H7 (cell line): Measurements from ENCODE around the gene PPFIA1. TPM values are rescaled to one million over a fixed set of nuclear protein-coding genes. Genes with fewer than 3 reads are reported as not detected.

Experiments used
- DNase-seq: peaks from one replicate; pipeline ENCODE4 v3.0.0; 2012
- H3K27me3 ChIP-seq: 2 replicates; pipeline ENCODE4 v1.6.0; 2011; ENCODE audit warnings: mild to moderate bottlenecking, low read length; ENCODE audit not compliant: control insufficient read depth, insufficient read depth
- H3K36me3 ChIP-seq: replicated peaks from 2 replicates; pipeline ENCODE4 v1.5.1; 2011; ENCODE audit warnings: low read length; ENCODE audit not compliant: control insufficient read depth, insufficient read depth
- H3K4me3 ChIP-seq: 2 replicates; pipeline ENCODE4 v1.5.1; 2011; ENCODE audit warnings: low read depth, mild to moderate bottlenecking, control low read depth, low read length, moderate library complexity; ENCODE audit not compliant: insufficient read depth
- total RNA-seq: library from RNA; depleted of rRNA; stranded (reverse); fragments of >200 nt; shearing (Covaris generic); gene quantifications from 2 replicates; pipeline ENCODE4 v1.2.3, GENCODE V29; 2014

The PPFIA1 gene
- total RNA-seq, 1 experiment from 2014 or later: 51.5 TPM

DNA sequence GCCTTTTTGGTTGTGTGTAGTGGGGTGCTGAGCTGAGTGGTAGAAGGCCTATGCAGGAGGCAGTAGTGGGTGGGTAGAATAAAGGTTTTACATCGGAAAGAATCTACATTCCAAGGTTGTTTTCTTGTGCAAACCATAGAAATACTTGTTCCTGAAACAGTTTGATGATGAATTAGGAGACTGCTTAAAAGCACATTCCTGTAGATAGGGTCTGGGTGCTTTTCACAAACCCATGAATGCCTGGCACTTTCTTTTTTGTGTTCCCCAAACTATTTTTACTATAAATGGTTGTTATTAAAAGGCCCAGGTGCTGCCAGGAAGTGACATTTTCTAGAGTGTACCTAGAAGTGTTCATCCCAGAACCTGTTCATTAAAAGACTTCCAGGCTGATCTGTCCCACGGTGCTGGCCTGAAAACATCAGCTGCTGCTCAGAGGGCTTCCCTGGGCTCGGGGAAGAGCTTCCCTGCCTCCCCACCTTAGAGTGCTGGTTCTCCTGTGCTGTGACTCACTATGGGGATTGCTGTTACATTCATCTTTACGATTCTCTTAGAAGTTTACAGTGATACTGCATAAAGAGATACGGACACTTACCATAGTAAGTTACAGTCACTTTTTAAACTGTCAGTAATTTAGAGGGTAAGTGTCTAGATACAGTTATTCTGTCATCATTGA lies 27.9 kb downstream of the PPFIA1 start:
- Histone ChIP-seq H3K27me3 (no peaks in the 10 kb centered on the region), H3K36me3 (peaks cover 4% of the 10 kb centered on the region), H3K4me3 (no peak overlapping the region)
- DNase-seq: no peak

- DNase-seq: no peak
- H3K36me3 ChIP-seq: peaks cover 4% of the 10 kb centered on the region
- H3K27me3 ChIP-seq: no peaks in the 10 kb centered on the region
- no peak overlapping the region for H3K4me3 ChIP-seq
These were observed 29.1 kb downstream of the PPFIA1 start for GRCh38 chr11:70299636-70300035.

GRCh38 chr11:70301191-70301590 lies 30.7 kb downstream of the PPFIA1 start:
- H3K4me3 ChIP-seq: no peak overlapping the region
- DNase-seq: no peak
- peaks cover 4% of the 10 kb centered on the region for H3K36me3 ChIP-seq
- H3K27me3 ChIP-seq: no peaks in the 10 kb centered on the region

- Histone ChIP-seq H3K36me3 (peaks cover 4% of the 10 kb centered on the region), H3K27me3 (no peaks in the 10 kb centered on the region), H3K4me3 (no peak overlapping the region)
- no peak for DNase-seq
These were observed 31.4 kb downstream of the PPFIA1 start for GRCh38 chr11:70301721-70302418.

DNA sequence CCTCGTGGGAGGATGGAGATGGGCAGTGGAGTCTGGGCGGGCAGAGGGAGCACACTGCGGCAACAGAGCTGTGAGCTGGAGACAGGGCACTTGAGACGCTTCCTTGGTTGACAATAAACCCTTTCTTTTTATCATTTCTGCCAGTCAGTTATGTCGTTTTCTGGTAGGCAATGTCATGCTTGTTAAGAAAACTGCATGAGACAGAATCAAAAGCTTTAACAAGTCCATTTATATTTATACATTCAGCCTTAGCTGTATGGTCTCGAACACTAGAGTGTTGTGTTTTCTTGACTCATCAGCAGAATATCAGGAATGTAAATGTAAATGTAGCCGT lies 31.9 kb downstream of the PPFIA1 start:
- no peaks in the 10 kb centered on the region for H3K27me3 ChIP-seq
- no peak overlapping the region for H3K4me3 ChIP-seq
- DNase-seq: no peak
- peaks cover 4% of the 10 kb centered on the region for H3K36me3 ChIP-seq

DNA sequence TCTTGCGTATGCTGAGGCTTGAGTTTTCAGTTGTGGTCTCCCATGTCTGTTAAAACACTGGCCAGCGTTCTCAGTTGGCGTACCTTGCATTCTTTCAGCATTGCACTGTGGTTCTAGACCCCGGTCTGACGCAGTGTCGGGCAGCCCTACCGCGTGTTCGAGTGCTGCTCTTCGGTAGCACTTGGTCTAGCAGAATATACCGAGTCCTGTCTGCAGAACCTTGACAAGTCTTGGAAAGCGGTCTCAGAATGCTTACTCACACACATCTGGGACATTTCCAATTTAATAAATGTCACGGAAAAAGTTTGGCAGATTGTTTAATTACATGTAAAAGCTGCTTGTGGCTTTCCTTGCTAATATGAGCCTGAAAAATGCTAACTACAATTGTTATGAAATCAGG lies 32.6 kb downstream of the PPFIA1 start:
- no peak overlapping the region for H3K4me3 ChIP-seq
- DNase-seq: no peak
- no peaks in the 10 kb centered on the region for H3K27me3 ChIP-seq
- peaks cover 5% of the 10 kb centered on the region for H3K36me3 ChIP-seq

- H3K36me3 ChIP-seq: peaks cover 3% of the 10 kb centered on the region; the same call in 1 of the 2 replicates
These were observed 33.7 kb downstream of the PPFIA1 start for GRCh38 chr11:70304208-70304603.

GRCh38 chr11:70305501-70305900 lies 35.0 kb downstream of the PPFIA1 start:
- H3K27me3 ChIP-seq: no peaks in the 10 kb centered on the region
- no peak for DNase-seq
- H3K4me3 ChIP-seq: no peak overlapping the region
- H3K36me3 ChIP-seq: peaks cover 3% of the 10 kb centered on the region; the same call in 1 of the 2 replicates

More at GRCh38 chr11:70304208-70304603, 33.7 kb downstream of the PPFIA1 start:
- no peak for DNase-seq
- no peaks in the 10 kb centered on the region for H3K27me3 ChIP-seq
- H3K4me3 ChIP-seq: no peak overlapping the region

DNA sequence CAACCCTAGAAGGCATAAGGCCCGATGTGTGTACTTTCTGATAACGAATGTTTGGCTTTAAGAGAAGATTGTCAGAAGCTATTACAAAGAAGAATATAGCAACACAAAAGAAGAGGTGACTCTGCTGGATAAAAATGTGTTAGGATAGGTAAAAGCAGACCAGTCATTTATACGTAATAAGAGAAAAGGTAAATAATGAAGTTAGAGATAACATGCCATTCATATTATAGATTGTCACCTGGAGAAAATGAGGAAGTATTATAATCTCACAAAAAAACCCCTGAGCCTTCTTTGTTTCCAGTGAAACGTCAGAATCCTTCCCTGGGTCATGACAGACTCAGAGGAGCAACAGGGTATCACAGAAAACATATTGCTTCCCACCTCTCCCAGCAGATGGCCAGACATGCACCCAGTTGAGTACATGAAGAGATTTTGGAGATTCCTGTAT lies 36.1 kb downstream of the PPFIA1 start:
- Histone ChIP-seq H3K36me3 (peaks cover 3% of the 10 kb centered on the region; the same call in 1 of the 2 replicates), H3K4me3 (no peak overlapping the region), H3K27me3 (no peaks in the 10 kb centered on the region)
- DNase-seq: no peak

DNA sequence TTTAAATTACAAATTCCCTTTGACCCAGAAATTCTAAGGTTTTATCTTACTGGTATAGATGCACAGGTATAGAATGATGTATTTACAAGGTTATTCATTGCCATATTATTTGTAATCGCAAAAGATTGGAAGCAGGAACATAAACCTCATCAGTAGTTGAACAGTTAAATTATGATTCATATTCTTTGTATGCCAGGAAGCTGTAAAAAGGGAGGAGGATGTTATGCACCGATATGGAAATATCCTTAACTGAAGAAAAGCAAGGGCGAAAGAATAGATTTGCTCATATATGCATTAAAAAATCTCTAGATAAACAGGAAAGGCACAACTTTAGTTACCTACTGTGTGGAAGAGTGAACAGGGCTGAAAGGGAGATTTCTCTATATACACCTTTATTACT lies 36.7 kb downstream of the PPFIA1 start:
- no peak overlapping the region for H3K4me3 ChIP-seq
- DNase-seq: no peak
- H3K36me3 ChIP-seq: peaks cover 3% of the 10 kb centered on the region; the same call in 1 of the 2 replicates

DNA sequence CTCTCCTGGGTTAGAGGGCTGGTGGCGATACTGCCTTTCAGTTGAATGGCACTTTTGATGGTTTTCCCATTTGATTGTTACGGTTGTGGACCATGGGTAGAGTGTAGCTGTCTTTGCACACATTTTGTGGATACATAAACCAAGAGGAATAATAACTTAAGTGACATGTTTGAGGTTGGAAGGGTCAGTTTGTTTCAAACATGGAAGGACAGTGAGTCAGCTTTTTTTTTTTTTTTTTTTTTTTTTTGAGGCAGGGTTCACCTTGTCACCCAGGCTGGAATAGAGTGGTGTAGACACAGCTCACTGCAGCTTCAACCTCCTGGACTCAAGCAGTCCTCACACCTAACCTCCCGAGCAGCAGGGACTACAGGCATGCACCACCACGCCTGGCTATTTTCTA lies 41.1 kb downstream of the PPFIA1 start:
- H3K36me3 ChIP-seq: peaks cover 2% of the 10 kb centered on the region; the same call in 1 of the 2 replicates
- H3K27me3 ChIP-seq: no peaks in the 10 kb centered on the region
- no peak overlapping the region for H3K4me3 ChIP-seq
- no peak for DNase-seq

More for the DNA sequence above, 36.7 kb downstream of the PPFIA1 start:
- no peaks in the 10 kb centered on the region for H3K27me3 ChIP-seq

- no peak for DNase-seq
- H3K27me3 ChIP-seq: no peaks in the 10 kb centered on the region
- H3K36me3 ChIP-seq: peaks cover 1% of the 10 kb centered on the region; the same call in 1 of the 2 replicates
- no peak overlapping the region for H3K4me3 ChIP-seq
These were observed 42.2 kb downstream of the PPFIA1 start for GRCh38 chr11:70312401-70313357.

GRCh38 chr11:70313945-70314344 lies 43.5 kb downstream of the PPFIA1 start:
- no peaks in the 10 kb centered on the region for H3K27me3 ChIP-seq
- no peaks in the 10 kb centered on the region; the same call in 1 of the 2 replicates for H3K36me3 ChIP-seq
- no peak overlapping the region for H3K4me3 ChIP-seq
- no peak for DNase-seq

DNA sequence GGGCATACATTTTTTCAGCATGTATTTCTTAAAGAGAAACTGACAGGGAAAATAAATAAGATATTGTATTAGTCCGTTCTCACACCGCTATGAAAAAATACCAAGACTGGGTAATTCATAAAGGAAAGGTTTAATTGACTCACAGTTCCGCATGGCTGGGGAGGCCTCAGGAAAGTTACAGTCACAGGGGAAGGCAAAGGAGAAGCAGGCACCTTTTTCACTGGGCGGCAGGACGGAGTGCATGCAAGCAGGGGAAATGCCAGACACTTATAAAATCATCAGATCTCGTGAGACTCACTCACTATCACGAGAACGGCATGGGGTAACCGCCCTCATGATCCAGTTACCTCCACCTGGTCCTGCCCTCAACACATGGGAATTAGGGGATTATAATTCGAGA lies 44.2 kb downstream of the PPFIA1 start:
- no peak for DNase-seq
- H3K4me3 ChIP-seq: no peak overlapping the region
- H3K27me3 ChIP-seq: no peaks in the 10 kb centered on the region
- H3K36me3 ChIP-seq: peaks cover 3% of the 10 kb centered on the region
